Fibroblast of lung (primary cell): ENCODE measurements around the gene SLC25A1. TPM values are rescaled to one million over a fixed set of nuclear protein-coding genes. Genes with fewer than 3 reads are reported as not detected.

Source experiments
- DNase-seq, 2 donors: peaks; one replicate each; pipeline versions ENCODE4 v3.0.0 to v3.0.0-alpha.2; 2010; ENCODE audit warnings: low read depth in 2 of 2
- H2AFZ ChIP-seq: 2 replicates; pipeline ENCODE4 v1.5.1; 2012; ENCODE audit warnings: low read length, control low read depth, inconsistent platforms
- H3K27ac ChIP-seq: 2 replicates; pipeline ENCODE4 v1.5.1; 2011; ENCODE audit warnings: low read length, control low read depth; ENCODE audit not compliant: insufficient read depth
- H3K27me3 ChIP-seq: 2 replicates; pipeline ENCODE4 v1.5.1; 2011; ENCODE audit warnings: mild to moderate bottlenecking, low read length; ENCODE audit not compliant: control insufficient read depth, insufficient read depth
- H3K36me3 ChIP-seq: 2 replicates; pipeline ENCODE4 v1.5.1; 2011; ENCODE audit warnings: low read length; ENCODE audit not compliant: control insufficient read depth, insufficient read depth
- H3K4me1 ChIP-seq: 2 replicates; pipeline ENCODE4 v1.5.1; 2011; ENCODE audit warnings: low read length; ENCODE audit not compliant: control insufficient read depth, insufficient read depth; ENCODE audit errors: extremely low read depth
- H3K4me2 ChIP-seq: 2 replicates; pipeline ENCODE4 v1.5.1; 2011; ENCODE audit warnings: low read length, control low read depth; ENCODE audit not compliant: insufficient read depth; ENCODE audit errors: extremely low read depth
- H3K4me3 ChIP-seq, 4 experiments: fragments of 200-600 bp in 1 of 4; sonication (generic) in 1 of 4; replicated peaks in 1 of 4; 2 replicates each; pipeline ENCODE4 v1.5.1; 2011 to 2016; ENCODE audit warnings: low read length in 4 of 4, low read depth in 3 of 4, mild to moderate bottlenecking in 3 of 4, control low read depth in 2 of 4, inconsistent platforms in 1 of 4, mixed read lengths in 1 of 4; ENCODE audit not compliant: insufficient read depth in 1 of 4; ENCODE audit errors: control extremely low read depth in 1 of 4
- H3K79me2 ChIP-seq: 2 replicates; pipeline ENCODE4 v1.5.1; 2012; ENCODE audit warnings: mild to moderate bottlenecking, low read length, inconsistent platforms; ENCODE audit not compliant: control insufficient read depth, insufficient read depth
- H3K9ac ChIP-seq: 2 replicates; pipeline ENCODE4 v1.5.1; 2011; ENCODE audit warnings: mild to moderate bottlenecking, low read length, control low read depth; ENCODE audit not compliant: insufficient read depth
- H3K9me3 ChIP-seq: 2 replicates; pipeline ENCODE4 v1.5.1; 2012; ENCODE audit warnings: low read depth, low read length; ENCODE audit not compliant: control insufficient read depth, insufficient read depth
- H4K20me1 ChIP-seq: 2 replicates; pipeline ENCODE4 v1.5.1; 2011; ENCODE audit warnings: low read length; ENCODE audit not compliant: control insufficient read depth, insufficient read depth; ENCODE audit errors: extremely low read depth
- EZH2 ChIP-seq: IDR thresholded peaks from 2 replicates; pipeline ENCODE4 v1.5.1; 2012; ENCODE audit warnings: low read length, control low read depth, mild to moderate bottlenecking; ENCODE audit errors: missing control alignments
- polyA plus RNA-seq, 2 donors: library from polyadenylated mRNA; depleted of rRNA in 1 of 2; stranded (reverse) in 1 of 2; unstranded in 1 of 2; fragments of >200 nt; gene quantifications; 2 replicates each; pipeline ENCODE4 v1.2.1, GENCODE V29; 2011 to 2012; ENCODE audit warnings: missing spikeins in 1 of 2
- total RNA-seq: library from RNA; depleted of rRNA; stranded (reverse); fragments of >200 nt; gene quantifications from 2 replicates; pipeline ENCODE4 v1.2.1, GENCODE V29; 2014
- TF ChIP-seq, protein P1 (sequence below), 2 donors: IDR thresholded peaks in 1 of 2; conservative IDR thresholded peaks in 1 of 2; 1 replicate in 1 of 2; 2 replicates in 1 of 2; pipeline ENCODE4 v1.5.1; 2011 to 2012; ENCODE audit warnings: low read length in 2 of 2, control low read depth in 1 of 2, inconsistent platforms in 1 of 2, low read depth in 1 of 2, mild to moderate bottlenecking in 1 of 2

SLC25A1 gene
- total and polyA plus RNA-seq, 2 donors (not counting 1 experiment from before 2014, with no cell fraction given), result 56.1 to 161 TPM

DNA sequence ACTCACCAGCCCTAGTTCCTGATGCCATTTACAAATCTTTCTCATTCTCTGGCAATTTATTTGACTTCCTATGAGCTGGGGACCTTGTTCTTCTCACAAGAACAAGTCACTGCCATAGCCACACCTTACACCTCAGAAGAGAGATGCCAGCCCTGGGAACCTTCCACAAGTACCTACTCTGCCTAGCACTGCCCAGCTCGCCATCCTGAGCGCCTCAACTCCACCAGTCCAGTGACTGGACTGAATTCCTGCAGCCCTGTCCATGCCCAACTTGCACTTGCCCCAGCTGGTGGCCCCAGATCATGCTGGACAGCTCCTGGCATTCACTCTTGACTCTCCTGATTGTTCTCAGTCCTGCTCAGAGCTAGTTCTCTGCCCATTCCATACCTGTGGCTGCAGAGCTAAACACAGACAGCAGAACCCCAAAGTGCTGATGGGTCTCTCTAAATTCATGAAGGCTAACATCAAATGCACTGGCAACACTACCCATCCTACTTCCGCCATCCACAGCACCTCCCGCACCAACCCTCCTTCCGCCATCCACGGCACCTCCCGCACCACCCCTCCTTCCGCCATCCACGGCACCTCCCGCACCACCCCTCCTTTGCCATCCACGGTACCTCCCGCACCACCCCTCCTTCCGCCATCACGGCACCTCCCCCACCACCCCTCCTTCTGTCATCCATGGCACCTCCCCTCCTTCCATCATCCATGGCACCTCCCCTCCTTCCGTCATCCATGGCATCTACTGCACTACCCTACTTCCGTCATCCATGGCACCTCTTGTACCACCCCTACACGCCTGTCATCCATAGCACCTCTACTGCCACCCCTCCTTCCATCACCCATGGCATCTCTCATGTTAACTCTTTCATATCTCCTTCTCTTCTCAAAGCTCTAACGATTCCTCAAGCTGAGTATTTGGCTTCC is 23.6 kb upstream of the SLC25A1 start:
- H3K4me1 ChIP-seq, result no peaks in the 10 kb centered on the region
- H4K20me1 ChIP-seq, result no peaks in the 10 kb centered on the region
- H3K4me3 ChIP-seq, result no peak overlapping the region
- H3K27ac ChIP-seq, result no peak overlapping the region
- H3K36me3 ChIP-seq, result no peaks in the 10 kb centered on the region
- no peak overlapping the region for H3K4me2 ChIP-seq
- DNase-seq, result no peak
- H3K9ac ChIP-seq, result no peak overlapping the region
- TF ChIP-seq EZH2, result no peak
- TF ChIP-seq, protein P1, sequence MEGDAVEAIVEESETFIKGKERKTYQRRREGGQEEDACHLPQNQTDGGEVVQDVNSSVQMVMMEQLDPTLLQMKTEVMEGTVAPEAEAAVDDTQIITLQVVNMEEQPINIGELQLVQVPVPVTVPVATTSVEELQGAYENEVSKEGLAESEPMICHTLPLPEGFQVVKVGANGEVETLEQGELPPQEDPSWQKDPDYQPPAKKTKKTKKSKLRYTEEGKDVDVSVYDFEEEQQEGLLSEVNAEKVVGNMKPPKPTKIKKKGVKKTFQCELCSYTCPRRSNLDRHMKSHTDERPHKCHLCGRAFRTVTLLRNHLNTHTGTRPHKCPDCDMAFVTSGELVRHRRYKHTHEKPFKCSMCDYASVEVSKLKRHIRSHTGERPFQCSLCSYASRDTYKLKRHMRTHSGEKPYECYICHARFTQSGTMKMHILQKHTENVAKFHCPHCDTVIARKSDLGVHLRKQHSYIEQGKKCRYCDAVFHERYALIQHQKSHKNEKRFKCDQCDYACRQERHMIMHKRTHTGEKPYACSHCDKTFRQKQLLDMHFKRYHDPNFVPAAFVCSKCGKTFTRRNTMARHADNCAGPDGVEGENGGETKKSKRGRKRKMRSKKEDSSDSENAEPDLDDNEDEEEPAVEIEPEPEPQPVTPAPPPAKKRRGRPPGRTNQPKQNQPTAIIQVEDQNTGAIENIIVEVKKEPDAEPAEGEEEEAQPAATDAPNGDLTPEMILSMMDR (conservative IDR thresholded peaks at IDR 0.05 in 1 of 2, IDR thresholded peaks at IDR 0.05 in 1 of 2; ENCODE audit: low read depth in 1 of 2, low read length in 2 of 2), result no peak
- no peaks in the 10 kb centered on the region for H3K9me3 ChIP-seq
- no peak overlapping the region for H2AFZ ChIP-seq
- no peaks in the 10 kb centered on the region for H3K79me2 ChIP-seq
- H3K27me3 ChIP-seq, result no peaks in the 10 kb centered on the region

DNA sequence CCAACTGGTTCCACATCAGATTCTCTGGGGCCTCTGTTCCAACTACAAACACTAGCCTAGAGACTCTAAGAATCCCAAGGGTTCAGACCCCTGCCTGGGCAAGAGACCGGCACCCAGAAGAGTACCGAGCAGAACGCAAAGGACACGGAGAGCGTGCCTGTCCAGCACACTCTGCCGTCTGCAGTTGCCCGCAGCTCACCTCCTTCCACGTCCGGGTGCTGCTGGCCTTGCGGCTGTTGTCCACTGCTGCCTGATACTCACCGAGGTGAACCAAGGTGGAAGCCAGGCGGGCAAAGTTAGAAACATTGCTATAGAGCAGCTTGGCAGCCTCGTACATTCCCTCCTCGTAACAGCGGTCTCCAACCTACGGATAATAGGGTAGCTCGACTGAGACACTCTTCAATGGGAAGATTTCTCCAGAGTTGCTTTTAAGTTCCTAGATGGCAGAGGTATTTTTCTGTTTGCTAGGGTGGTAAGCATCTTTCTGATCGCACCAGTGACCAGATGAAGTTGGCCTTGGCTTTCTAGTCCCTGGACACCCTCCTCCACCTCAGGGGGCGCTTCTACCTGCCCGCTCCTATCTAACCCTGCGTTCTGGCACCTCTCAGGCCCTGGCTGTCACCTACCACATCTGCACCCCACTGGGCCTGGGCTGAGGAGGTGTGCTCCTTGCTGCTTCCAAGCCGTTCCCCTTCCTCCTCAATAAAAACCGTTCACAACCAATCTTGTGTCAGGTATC is 22.8 kb upstream of the SLC25A1 start:
- Histone ChIP-seq H3K4me2 (no peak overlapping the region), H3K9me3 (no peaks in the 10 kb centered on the region), H3K27ac (no peak overlapping the region), H2AFZ (no peak overlapping the region), H3K36me3 (peaks cover 1% of the 10 kb centered on the region), H3K4me3 (no peak overlapping the region), H3K4me1 (no peaks in the 10 kb centered on the region), H3K27me3 (no peaks in the 10 kb centered on the region), H3K79me2 (no peaks in the 10 kb centered on the region), H3K9ac (no peak overlapping the region), H4K20me1 (no peaks in the 10 kb centered on the region)
- no peak for DNase-seq
- TF ChIP-seq, protein P1 (conservative IDR thresholded peaks at IDR 0.05 in 1 of 2, IDR thresholded peaks at IDR 0.05 in 1 of 2; ENCODE audit: low read depth in 1 of 2, low read length in 2 of 2), result no peak
- no peak for TF ChIP-seq EZH2

DNA sequence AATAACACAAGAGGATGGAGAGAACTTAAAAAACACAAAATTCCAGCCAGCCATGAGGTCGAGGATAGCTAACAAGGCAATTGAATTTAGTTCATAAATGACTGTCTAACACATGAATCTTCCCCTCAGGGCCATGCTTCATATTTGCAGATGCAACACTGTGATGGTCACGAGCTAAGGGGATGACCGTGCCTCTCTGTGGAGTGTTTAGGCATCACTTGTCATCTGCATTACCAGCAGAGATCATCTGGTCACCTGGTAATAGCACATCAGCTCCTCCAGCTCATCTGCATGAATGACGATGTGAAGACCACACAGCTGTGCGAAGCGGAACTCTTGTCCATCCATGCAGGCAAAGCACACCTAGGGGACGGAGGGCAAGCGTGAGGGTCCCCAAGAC is 20.9 kb upstream of the SLC25A1 start:
- no peak for DNase-seq
- H2AFZ ChIP-seq, result no peak overlapping the region
- no peaks in the 10 kb centered on the region for H3K79me2 ChIP-seq
- H3K27ac ChIP-seq, result no peak overlapping the region
- no peak overlapping the region for H3K4me3 ChIP-seq
- H3K27me3 ChIP-seq, result no peaks in the 10 kb centered on the region
- no peak overlapping the region for H3K9ac ChIP-seq
- no peak for TF ChIP-seq EZH2
- TF ChIP-seq, protein P1 (conservative IDR thresholded peaks at IDR 0.05 in 1 of 2, IDR thresholded peaks at IDR 0.05 in 1 of 2; ENCODE audit: low read depth in 1 of 2, low read length in 2 of 2), result no peak
- H3K4me2 ChIP-seq, result no peak overlapping the region
- peaks cover 5% of the 10 kb centered on the region for H3K36me3 ChIP-seq
- no peaks in the 10 kb centered on the region for H3K4me1 ChIP-seq
- no peaks in the 10 kb centered on the region for H4K20me1 ChIP-seq
- H3K9me3 ChIP-seq, result no peaks in the 10 kb centered on the region
